Activated B cell treated with CpG ODN at 0.5 μM for 24 hours (primary cell): ENCODE measurements around the gene BTC. TPM values are rescaled to one million over a fixed set of nuclear protein-coding genes. Genes with fewer than 3 reads are reported as not detected.
A peak's percentile ranks its signal among the peaks of the same experiment; 100 is the strongest.

Source experiments
- ATAC-seq: fragments of 200-7000 bp; cut with Tn5 transposase; one replicate; pipeline ENCODE4 v1.10.0; 2021; ENCODE audit warnings: low read depth, mild to moderate bottlenecking, moderate library complexity
- CTCF ChIA-PET: fragments of 350-600 bp; sonication (Branson Sonifier 250); formaldehyde crosslinking; loops from one replicate; lab custom pipeline; 2021; ENCODE audit warnings: antibody characterized with exemption; lab: Charles Lee
- POLR2A ChIA-PET: fragments of 350-600 bp; sonication (Branson Sonifier 250); formaldehyde crosslinking; loops from one replicate; lab custom pipeline; 2021; ENCODE audit warnings: antibody characterized with exemption; lab: Charles Lee
- DNase-seq: peaks from one replicate; pipeline ENCODE4 v3.0.0; 2022
- H3K27ac Mint-ChIP-seq: one replicate; pipeline ENCODE4 v1.8.0; 2020; ENCODE audit warnings: mixed read lengths
- H3K27me3 Mint-ChIP-seq: one replicate; pipeline ENCODE4 v1.8.0; 2021; ENCODE audit warnings: mixed read lengths
- H3K36me3 Mint-ChIP-seq: one replicate; pipeline ENCODE4 v1.8.0; 2021; ENCODE audit warnings: low read depth, mixed read lengths
- H3K4me1 Mint-ChIP-seq: one replicate; pipeline ENCODE4 v1.8.0; 2021; ENCODE audit warnings: mixed read lengths
- H3K4me3 Mint-ChIP-seq: one replicate; pipeline ENCODE4 v1.8.0; 2020; ENCODE audit warnings: mild to moderate bottlenecking, mixed read lengths
- H3K9me3 Mint-ChIP-seq: one replicate; pipeline ENCODE4 v1.8.0; 2020; ENCODE audit warnings: mixed read lengths
- intact Hi-C: fragments of 100-400 bp; cut with micrococcal nuclease; formaldehyde crosslinking; loops from one replicate; pipeline ENCODE4 v1.15.1; 2024
- total RNA-seq: library from RNA; stranded (reverse); gene quantifications from 2 replicates; pipeline ENCODE4 v1.2.3, GENCODE V29; 2022
- TF ChIP-seq, protein P1 (sequence below): fragments of 200-600 bp; IDR thresholded peaks from one replicate; pipeline ENCODE4 v1.8.0; 2022; ENCODE audit warnings: antibody characterized with exemption, mild to moderate bottlenecking

The BTC gene
- total RNA-seq, 1 donor from 2014 or later = not detected

DNA sequence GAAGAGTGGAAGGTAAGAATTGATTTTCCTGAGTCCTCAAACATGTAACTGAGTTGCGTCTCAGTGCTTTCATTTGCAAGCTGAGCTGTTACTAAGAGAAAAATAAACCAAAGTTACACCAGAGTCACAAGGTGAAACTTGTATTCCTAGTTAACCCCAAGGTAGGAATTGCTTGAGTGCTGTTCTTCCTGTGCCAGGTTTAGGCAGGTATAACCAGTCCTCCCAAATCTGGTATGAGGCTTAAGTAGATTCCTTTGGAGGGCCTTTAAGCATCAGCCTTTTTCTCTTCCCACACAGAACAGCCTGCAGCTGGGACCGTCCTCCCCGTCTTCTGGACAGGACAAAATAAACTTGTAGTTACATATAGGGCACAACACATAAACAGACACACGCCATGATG lies 2.3 kb upstream of the BTC start:
- CTCF ChIA-PET = no interaction called here
- Mint-ChIP-seq H3K4me3 (no peak overlapping the region), H3K36me3 (no peaks in the 10 kb centered on the region), H3K9me3 (no peaks in the 10 kb centered on the region), H3K27me3 (peaks cover 36% of the 10 kb centered on the region), H3K4me1 (peaks cover 13% of the 10 kb centered on the region), H3K27ac (no peak overlapping the region)
- TF ChIP-seq, protein P1, sequence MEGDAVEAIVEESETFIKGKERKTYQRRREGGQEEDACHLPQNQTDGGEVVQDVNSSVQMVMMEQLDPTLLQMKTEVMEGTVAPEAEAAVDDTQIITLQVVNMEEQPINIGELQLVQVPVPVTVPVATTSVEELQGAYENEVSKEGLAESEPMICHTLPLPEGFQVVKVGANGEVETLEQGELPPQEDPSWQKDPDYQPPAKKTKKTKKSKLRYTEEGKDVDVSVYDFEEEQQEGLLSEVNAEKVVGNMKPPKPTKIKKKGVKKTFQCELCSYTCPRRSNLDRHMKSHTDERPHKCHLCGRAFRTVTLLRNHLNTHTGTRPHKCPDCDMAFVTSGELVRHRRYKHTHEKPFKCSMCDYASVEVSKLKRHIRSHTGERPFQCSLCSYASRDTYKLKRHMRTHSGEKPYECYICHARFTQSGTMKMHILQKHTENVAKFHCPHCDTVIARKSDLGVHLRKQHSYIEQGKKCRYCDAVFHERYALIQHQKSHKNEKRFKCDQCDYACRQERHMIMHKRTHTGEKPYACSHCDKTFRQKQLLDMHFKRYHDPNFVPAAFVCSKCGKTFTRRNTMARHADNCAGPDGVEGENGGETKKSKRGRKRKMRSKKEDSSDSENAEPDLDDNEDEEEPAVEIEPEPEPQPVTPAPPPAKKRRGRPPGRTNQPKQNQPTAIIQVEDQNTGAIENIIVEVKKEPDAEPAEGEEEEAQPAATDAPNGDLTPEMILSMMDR = no peak
- POLR2A ChIA-PET = no interaction called here
- ATAC-seq (no peak), DNase-seq (no peak)
- intact Hi-C loops = no loop called here

DNA sequence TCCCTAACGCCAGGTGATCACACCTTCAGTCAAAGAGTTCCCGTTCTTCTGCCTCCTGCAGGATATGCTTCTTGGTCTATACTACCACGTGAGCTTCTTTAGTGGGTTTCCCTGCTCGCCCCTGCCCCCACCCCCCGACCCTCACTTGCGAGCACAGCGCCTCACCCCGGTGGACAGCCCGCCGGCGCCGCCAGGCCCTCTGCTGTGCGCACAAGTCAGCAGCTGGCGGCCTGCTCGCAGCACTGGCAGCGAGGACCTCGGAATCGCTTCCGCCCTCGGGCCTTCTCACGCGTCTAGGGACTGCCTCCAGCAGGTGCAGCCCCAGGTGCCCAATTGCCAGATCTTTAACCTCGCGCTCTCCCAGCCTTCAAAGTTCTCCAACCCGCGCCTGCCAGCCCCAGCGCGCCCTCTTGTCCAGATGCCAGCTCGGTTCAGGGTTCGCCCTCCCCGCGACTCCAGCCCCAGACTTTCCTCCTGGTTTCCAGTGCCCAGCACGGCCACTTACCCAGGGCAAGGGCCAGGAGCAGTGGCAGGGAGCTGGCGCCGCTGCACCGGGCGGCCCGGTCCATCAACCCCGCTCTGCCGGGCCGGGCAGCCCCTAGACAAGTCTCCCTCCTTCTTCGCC lies 454 bp downstream of the BTC start:
- peak overlapping the region; percentile 66 for H3K4me3 Mint-ChIP-seq
- peaks cover 13% of the 10 kb centered on the region for H3K4me1 Mint-ChIP-seq
- ATAC-seq (no peak), DNase-seq (no peak)
- H3K9me3 Mint-ChIP-seq = no peaks in the 10 kb centered on the region
- peaks cover 33% of the 10 kb centered on the region for H3K27me3 Mint-ChIP-seq
- TF ChIP-seq, protein P1 = no peak
- no peaks in the 10 kb centered on the region for H3K36me3 Mint-ChIP-seq
- CTCF ChIA-PET = no interaction called here
- intact Hi-C loops = no loop called here
- POLR2A ChIA-PET = no interaction called here
- H3K27ac Mint-ChIP-seq = no peak overlapping the region

DNA sequence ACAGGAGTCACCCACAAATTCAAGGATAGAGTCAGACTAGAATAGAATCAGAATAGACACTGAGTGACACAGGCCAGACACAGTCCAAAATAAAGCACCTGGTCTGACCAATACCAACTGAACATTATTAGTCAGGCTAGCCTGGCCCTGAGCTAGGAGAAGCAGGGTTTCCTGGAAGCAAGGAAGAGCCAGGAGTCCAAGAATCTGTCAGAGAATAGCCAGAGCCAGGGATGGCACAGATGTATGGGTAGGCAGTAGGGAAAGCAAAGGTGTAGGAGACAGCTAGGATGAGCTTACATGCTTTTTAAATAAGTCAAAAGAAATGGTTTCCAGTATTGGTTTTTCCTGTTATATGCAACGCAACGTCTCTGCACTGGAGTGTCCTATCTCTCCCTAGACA lies 3.7 kb downstream of the BTC start:
- ChIA-PET CTCF (no interaction called here), POLR2A (no interaction called here)
- intact Hi-C loops = no loop called here
- TF ChIP-seq, protein P1 = no peak
- no peaks in the 10 kb centered on the region for H3K9me3 Mint-ChIP-seq
- no peak overlapping the region for H3K4me3 Mint-ChIP-seq
- no peaks in the 10 kb centered on the region for H3K36me3 Mint-ChIP-seq
- ATAC-seq (no peak), DNase-seq (no peak)
- peaks cover 40% of the 10 kb centered on the region for H3K27me3 Mint-ChIP-seq
- peaks cover 13% of the 10 kb centered on the region for H3K4me1 Mint-ChIP-seq
- H3K27ac Mint-ChIP-seq = no peak overlapping the region

DNA sequence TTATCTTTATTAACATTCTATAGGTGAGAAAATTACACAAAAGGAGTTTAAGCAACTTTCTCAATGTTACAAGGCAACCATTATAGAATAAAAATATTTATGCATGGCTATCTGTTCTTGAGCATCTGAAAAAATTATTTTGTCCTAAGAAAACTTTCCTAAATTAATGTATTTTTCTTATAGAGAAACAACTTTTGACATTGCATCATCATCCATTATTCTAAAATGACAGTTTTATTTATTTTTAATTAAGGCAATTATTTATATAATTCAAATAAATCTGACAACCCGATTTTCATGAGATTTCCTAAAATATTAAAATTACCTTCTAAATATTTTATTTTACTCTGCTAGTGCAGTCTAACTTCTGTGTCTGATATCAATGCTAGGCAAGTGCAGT lies 4.8 kb downstream of the BTC start:
- peaks cover 38% of the 10 kb centered on the region for H3K27me3 Mint-ChIP-seq
- DNase-seq (no peak), ATAC-seq (no peak)
- ChIA-PET CTCF (no interaction called here), POLR2A (no interaction called here)
- H3K9me3 Mint-ChIP-seq = no peaks in the 10 kb centered on the region
- no peak overlapping the region for H3K4me3 Mint-ChIP-seq
- H3K27ac Mint-ChIP-seq = no peak overlapping the region
- peaks cover 11% of the 10 kb centered on the region for H3K4me1 Mint-ChIP-seq
- TF ChIP-seq, protein P1 = no peak
- H3K36me3 Mint-ChIP-seq = no peaks in the 10 kb centered on the region
- intact Hi-C loops = no loop called here

DNA sequence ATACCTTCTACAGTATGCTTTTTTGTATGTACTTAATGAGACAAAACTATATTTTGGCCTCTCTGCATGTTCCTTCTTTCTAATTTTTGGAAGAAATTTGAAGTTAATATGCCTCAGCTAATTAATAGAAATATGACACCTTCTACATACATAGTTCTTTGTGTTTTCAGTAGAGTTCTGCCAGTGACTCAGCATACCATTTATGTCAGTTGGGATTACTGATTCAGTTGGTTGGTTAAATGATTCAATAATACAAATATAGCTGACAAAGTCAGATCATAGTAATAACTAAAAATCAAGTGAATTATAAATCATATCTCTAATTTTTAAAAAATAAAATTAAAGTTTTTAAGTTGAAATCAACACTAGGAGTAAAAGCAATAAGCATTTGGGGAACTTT lies 16.8 kb downstream of the BTC start:
- H3K9me3 Mint-ChIP-seq = peaks cover 3% of the 10 kb centered on the region
- TF ChIP-seq, protein P1 = no peak
- DNase-seq (no peak), ATAC-seq (no peak)
- no peak overlapping the region for H3K27ac Mint-ChIP-seq
- ChIA-PET CTCF (no interaction called here), POLR2A (no interaction called here)
- H3K4me3 Mint-ChIP-seq = no peak overlapping the region
- H3K4me1 Mint-ChIP-seq = no peaks in the 10 kb centered on the region
- no peaks in the 10 kb centered on the region for H3K36me3 Mint-ChIP-seq
- H3K27me3 Mint-ChIP-seq = peaks cover 2% of the 10 kb centered on the region
- intact Hi-C loops = no loop called here
